SK-N-SH treated with all-trans-retinoic acid at 6 μM for 48 hours (cell line): ENCODE data around the gene DNAJB2.

Experiments
- ATAC-seq: fragments of 200-7000 bp; cut with Tn5 transposase; 3 replicates; pipeline ENCODE4 v1.9.1; 2020; ENCODE audit warnings: mild to moderate bottlenecking, moderate library complexity
- CREB5 ChIP-seq: fragments of 250-450 bp; sonication (Bioruptor Pico); IDR thresholded peaks from 2 replicates; pipeline ENCODE4 v1.5.1; 2020; ENCODE audit warnings: low read depth, mild to moderate bottlenecking, moderate library complexity
- CSDC2 ChIP-seq: fragments of 250-450 bp; sonication (Bioruptor Pico); IDR thresholded peaks from 2 replicates; pipeline ENCODE4 v1.5.0; 2020; ENCODE audit warnings: mild to moderate bottlenecking, moderate library complexity
- CSRNP3 ChIP-seq: fragments of 250-450 bp; sonication (Bioruptor Pico); IDR thresholded peaks from 2 replicates; pipeline ENCODE4 v1.5.1; 2021; ENCODE audit warnings: mild to moderate bottlenecking, moderate library complexity
- ESRRG ChIP-seq: fragments of 250-450 bp; sonication (Bioruptor Pico); IDR thresholded peaks from 2 replicates; pipeline ENCODE4 v1.6.1; 2021; ENCODE audit warnings: mild to moderate bottlenecking
- GLIS3 ChIP-seq: fragments of 250-450 bp; sonication (Bioruptor Pico); IDR thresholded peaks from 2 replicates; pipeline ENCODE4 v1.5.0; 2020; ENCODE audit warnings: mild to moderate bottlenecking, moderate library complexity
- ISL1 ChIP-seq: fragments of 250-450 bp; sonication (Bioruptor Pico); IDR thresholded peaks from 2 replicates; pipeline ENCODE4 v2.1.2; 2022; ENCODE audit warnings: mild to moderate bottlenecking, moderate library complexity
- PATZ1 ChIP-seq: fragments of 250-450 bp; sonication (Bioruptor Pico); IDR thresholded peaks from 2 replicates; pipeline ENCODE4 v1.8.0; 2020; ENCODE audit warnings: mild to moderate bottlenecking, moderate library complexity, borderline replicate concordance
- POU6F1 ChIP-seq: fragments of 250-450 bp; sonication (Bioruptor Pico); IDR thresholded peaks from 2 replicates; pipeline ENCODE4 v1.8.0; 2021; ENCODE audit warnings: low read depth, mild to moderate bottlenecking, moderate library complexity, borderline replicate concordance
- PPARA ChIP-seq: fragments of 250-450 bp; sonication (Bioruptor Pico); IDR thresholded peaks from 2 replicates; pipeline ENCODE4 v1.5.0; 2020; ENCODE audit warnings: mild to moderate bottlenecking, borderline replicate concordance
- RARB ChIP-seq: fragments of 250-450 bp; sonication (Bioruptor Pico); IDR thresholded peaks from 2 replicates; pipeline ENCODE4 v1.8.0; 2021; ENCODE audit warnings: mild to moderate bottlenecking, moderate library complexity
- SNAI2 ChIP-seq: fragments of 250-450 bp; sonication (Bioruptor Pico); IDR thresholded peaks from 2 replicates; pipeline ENCODE4 v1.5.0; 2020; ENCODE audit warnings: mild to moderate bottlenecking, moderate library complexity
- TCF4 ChIP-seq: fragments of 250-450 bp; sonication (Bioruptor Pico); IDR thresholded peaks from 2 replicates; pipeline ENCODE4 v1.8.0; 2021; ENCODE audit warnings: mild to moderate bottlenecking, moderate library complexity, borderline replicate concordance
- TOX ChIP-seq: fragments of 250-450 bp; sonication (Bioruptor Pico); IDR thresholded peaks from 2 replicates; pipeline ENCODE4 v1.8.0; 2021; ENCODE audit warnings: mild to moderate bottlenecking, moderate library complexity, borderline replicate concordance
- TSHZ2 ChIP-seq: fragments of 250-450 bp; sonication (Bioruptor Pico); IDR thresholded peaks from 2 replicates; pipeline ENCODE4 v1.5.0; 2020; ENCODE audit warnings: mild to moderate bottlenecking, moderate library complexity
- ZC3H10 ChIP-seq: fragments of 250-450 bp; sonication (Bioruptor Pico); IDR thresholded peaks from 2 replicates; pipeline ENCODE4 v1.5.1; 2021; ENCODE audit warnings: mild to moderate bottlenecking, moderate library complexity
- ZFP3 ChIP-seq: fragments of 250-450 bp; sonication (Bioruptor Pico); IDR thresholded peaks from 2 replicates; pipeline ENCODE4 v1.5.0; 2020; ENCODE audit warnings: mild to moderate bottlenecking, moderate library complexity
- ZFP30 ChIP-seq: fragments of 450-650 bp; formaldehyde crosslinking; IDR thresholded peaks from 2 replicates; pipeline ENCODE4 v1.5.0; 2022; ENCODE audit warnings: mild to moderate bottlenecking, moderate library complexity
- ZNF70 ChIP-seq: fragments of 450-650 bp; formaldehyde crosslinking; IDR thresholded peaks from 2 replicates; pipeline ENCODE4 v1.5.0; 2020; ENCODE audit warnings: mild to moderate bottlenecking, moderate library complexity
- ZNF8 ChIP-seq: fragments of 450-650 bp; formaldehyde crosslinking; IDR thresholded peaks from 2 replicates; pipeline ENCODE4 v1.5.0; 2020; ENCODE audit warnings: mild to moderate bottlenecking, moderate library complexity

The DNAJB2 gene

GRCh38 chr2:219292616-219293015 is 13.4 kb downstream of the DNAJB2 start:
- ATAC-seq: no peak
- TF ChIP-seq PATZ1 (no peak), ZNF70 (no peak), ESRRG (CRISPR knock-in tag) (no peak), ZFP30 (CRISPR knock-in tag) (no peak), ZFP3 (CRISPR knock-in tag) (no peak), RARB (CRISPR knock-in tag) (no peak), ZNF8 (CRISPR knock-in tag) (no peak), CSRNP3 (CRISPR knock-in tag) (no peak), GLIS3 (CRISPR knock-in tag) (no peak), TCF4 (CRISPR knock-in tag) (no peak), ISL1 (CRISPR knock-in tag) (no peak), CREB5 (CRISPR knock-in tag) (no peak), TOX (CRISPR knock-in tag) (no peak), ZC3H10 (no peak), SNAI2 (CRISPR knock-in tag) (no peak), POU6F1 (CRISPR knock-in tag) (no peak), PPARA (CRISPR knock-in tag) (no peak)

GRCh38 chr2:219293736-219294231 is 14.6 kb downstream of the DNAJB2 start:
- no peak for ATAC-seq
- TF ChIP-seq PATZ1 (no peak), ZNF70 (no peak), TSHZ2 (CRISPR knock-in tag) (no peak), RARB (CRISPR knock-in tag) (no peak), TOX (CRISPR knock-in tag) (no peak), CSDC2 (CRISPR knock-in tag) (no peak), ISL1 (CRISPR knock-in tag) (no peak)
